GM21360 (cell line): Measurements from ENCODE around the gene ARHGAP12.

Source experiments
- ATAC-seq: cut with Tn5 transposase; IDR thresholded peaks from one replicate; pipeline ENCODE4 v1.9.1; 2021; ENCODE audit warnings: mild to moderate bottlenecking, moderate library complexity; ENCODE audit not compliant: unreplicated experiment

ARHGAP12 gene

GRCh38 chr10:31822616-31823318, 105.9 kb downstream of the ARHGAP12 start:
- ATAC-seq, result no peak

GRCh38 chr10:31822150-31822549, 106.5 kb downstream of the ARHGAP12 start:
- ATAC-seq, result no peak

- ATAC-seq, result no peak
Observed at GRCh38 chr10:31820778-31821369, 107.8 kb downstream of the ARHGAP12 start.

- ATAC-seq, result no peak
Observed at GRCh38 chr10:31820096-31820495, 108.5 kb downstream of the ARHGAP12 start.

- ATAC-seq, result no peak
Observed at GRCh38 chr10:31819391-31819820, 109.2 kb downstream of the ARHGAP12 start.

- ATAC-seq, result no peak
Observed at GRCh38 chr10:31816318-31816717, 112.3 kb downstream of the ARHGAP12 start.

- ATAC-seq, result no peak
Observed at GRCh38 chr10:31808258-31809218, 120.1 kb downstream of the ARHGAP12 start.

- no peak for ATAC-seq
Observed at GRCh38 chr10:31804352-31804810, 124.2 kb downstream of the ARHGAP12 start.

- no peak for ATAC-seq
Observed at GRCh38 chr10:31803606-31804351, 124.9 kb downstream of the ARHGAP12 start.

GRCh38 chr10:31799181-31799580, 129.4 kb downstream of the ARHGAP12 start:
- no peak for ATAC-seq

GRCh38 chr10:31792745-31793144, 135.9 kb downstream of the ARHGAP12 start:
- ATAC-seq, result no peak

- no peak for ATAC-seq
Observed at GRCh38 chr10:31789555-31789954, 139.1 kb downstream of the ARHGAP12 start.

GRCh38 chr10:31782701-31783100, 145.9 kb downstream of the ARHGAP12 start:
- no peak for ATAC-seq

- ATAC-seq, result no peak
Observed at GRCh38 chr10:31780717-31781116, 147.9 kb downstream of the ARHGAP12 start.

GRCh38 chr10:31778627-31779026, 150.0 kb downstream of the ARHGAP12 start:
- ATAC-seq, result no peak

- ATAC-seq, result no peak
Observed at GRCh38 chr10:31776159-31776558, 152.5 kb downstream of the ARHGAP12 start.

GRCh38 chr10:31774928-31775650, 153.5 kb downstream of the ARHGAP12 start:
- ATAC-seq, result no peak

- no peak for ATAC-seq
Observed at GRCh38 chr10:31774299-31774900, 154.2 kb downstream of the ARHGAP12 start.

GRCh38 chr10:31773749-31774298, 154.8 kb downstream of the ARHGAP12 start:
- ATAC-seq, result no peak
